Lower lobe of right lung (tissue), 2 donors: ENCODE measurements around the gene RASA1. TPM values are rescaled to one million over a fixed set of nuclear protein-coding genes. Genes with fewer than 3 reads are reported as not detected.
"Not testable (repeated sequence)": the region's sequence is repeated elsewhere in the genome, so short reads cannot be mapped to it uniquely, and the experiment has no call there.

ENCODE experiments used
- ATAC-seq, 2 donors: fragments of 200-7000 bp; cut with Tn5 transposase; one replicate each; pipeline ENCODE4 v1.9.1; 2020 to 2022; ENCODE audit warnings: mild to moderate bottlenecking in 2 of 2, moderate library complexity in 2 of 2
- DNase-seq: peaks from one replicate; pipeline ENCODE4 v3.0.0-alpha.2; 2020
- H3K27ac ChIP-seq: fragments of 200-600 bp; one replicate; pipeline ENCODE4 v1.8.0; 2022
- H3K27me3 ChIP-seq: fragments of 200-600 bp; one replicate; pipeline ENCODE4 v1.8.0; 2022; ENCODE audit warnings: low read depth
- H3K36me3 ChIP-seq: fragments of 200-600 bp; one replicate; pipeline ENCODE4 v1.8.0; 2022; ENCODE audit warnings: mild to moderate bottlenecking
- H3K4me1 ChIP-seq: fragments of 200-600 bp; one replicate; pipeline ENCODE4 v1.8.0; 2022
- H3K4me3 ChIP-seq: fragments of 200-600 bp; one replicate; pipeline ENCODE4 v1.8.0; 2022; ENCODE audit warnings: mild to moderate bottlenecking
- H3K9me3 ChIP-seq: fragments of 200-600 bp; one replicate; pipeline ENCODE4 v1.8.0; 2022
- intact Hi-C: fragments of 100-400 bp; cut with DNase I; formaldehyde crosslinking; loops from one replicate; pipeline ENCODE4 v1.11.0; 2022
- total RNA-seq: library from RNA; stranded (reverse); fragmentation: NEBNext Ultra II Directional; extraction: Animal tissue kit (Norgen Biotek cat#: 25700); gene quantifications from one replicate; pipeline ENCODE4 v1.2.1, GENCODE V29; 2021
- TF ChIP-seq, protein P1 (sequence below): fragments of 200-600 bp; IDR thresholded peaks from one replicate; pipeline ENCODE4 v1.8.0; 2022; ENCODE audit warnings: antibody characterized with exemption, mild to moderate bottlenecking
- donor health status: DM: no; HTN: yes; CAD: no; lungs with severe emphysema.

The RASA1 gene
- total RNA-seq, 1 donor from 2014 or later: 32.6 TPM

DNA sequence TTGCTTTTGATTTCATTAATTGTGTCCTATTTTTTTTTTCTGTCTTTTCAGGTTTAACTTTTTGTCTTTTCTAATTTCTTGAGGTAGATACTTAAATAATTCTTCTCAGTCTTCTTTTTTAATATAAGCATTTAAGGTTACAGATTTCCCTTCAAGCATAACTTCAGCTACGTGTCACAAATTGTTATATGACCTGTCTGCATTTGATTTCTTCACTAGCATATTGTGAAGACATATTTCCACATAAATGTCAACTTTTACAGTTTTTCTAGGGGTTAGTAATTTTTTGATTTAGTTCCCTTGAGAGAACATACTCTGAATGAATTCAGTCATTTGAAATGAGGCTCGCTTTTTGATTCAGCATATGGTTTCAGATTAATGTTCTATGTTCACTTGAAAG lies 35.6 kb downstream of the RASA1 start:
- Histone ChIP-seq H3K27me3 (no peaks in the 10 kb centered on the region), H3K27ac (no peak overlapping the region), H3K9me3 (no peaks in the 10 kb centered on the region), H3K4me1 (peaks cover 12% of the 10 kb centered on the region), H3K36me3 (peaks cover 19% of the 10 kb centered on the region), H3K4me3 (no peak overlapping the region)
- ATAC-seq (no peak), DNase-seq (no peak)
- TF ChIP-seq, protein P1, sequence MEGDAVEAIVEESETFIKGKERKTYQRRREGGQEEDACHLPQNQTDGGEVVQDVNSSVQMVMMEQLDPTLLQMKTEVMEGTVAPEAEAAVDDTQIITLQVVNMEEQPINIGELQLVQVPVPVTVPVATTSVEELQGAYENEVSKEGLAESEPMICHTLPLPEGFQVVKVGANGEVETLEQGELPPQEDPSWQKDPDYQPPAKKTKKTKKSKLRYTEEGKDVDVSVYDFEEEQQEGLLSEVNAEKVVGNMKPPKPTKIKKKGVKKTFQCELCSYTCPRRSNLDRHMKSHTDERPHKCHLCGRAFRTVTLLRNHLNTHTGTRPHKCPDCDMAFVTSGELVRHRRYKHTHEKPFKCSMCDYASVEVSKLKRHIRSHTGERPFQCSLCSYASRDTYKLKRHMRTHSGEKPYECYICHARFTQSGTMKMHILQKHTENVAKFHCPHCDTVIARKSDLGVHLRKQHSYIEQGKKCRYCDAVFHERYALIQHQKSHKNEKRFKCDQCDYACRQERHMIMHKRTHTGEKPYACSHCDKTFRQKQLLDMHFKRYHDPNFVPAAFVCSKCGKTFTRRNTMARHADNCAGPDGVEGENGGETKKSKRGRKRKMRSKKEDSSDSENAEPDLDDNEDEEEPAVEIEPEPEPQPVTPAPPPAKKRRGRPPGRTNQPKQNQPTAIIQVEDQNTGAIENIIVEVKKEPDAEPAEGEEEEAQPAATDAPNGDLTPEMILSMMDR: no peak
- intact Hi-C loops: no loop called here

DNA sequence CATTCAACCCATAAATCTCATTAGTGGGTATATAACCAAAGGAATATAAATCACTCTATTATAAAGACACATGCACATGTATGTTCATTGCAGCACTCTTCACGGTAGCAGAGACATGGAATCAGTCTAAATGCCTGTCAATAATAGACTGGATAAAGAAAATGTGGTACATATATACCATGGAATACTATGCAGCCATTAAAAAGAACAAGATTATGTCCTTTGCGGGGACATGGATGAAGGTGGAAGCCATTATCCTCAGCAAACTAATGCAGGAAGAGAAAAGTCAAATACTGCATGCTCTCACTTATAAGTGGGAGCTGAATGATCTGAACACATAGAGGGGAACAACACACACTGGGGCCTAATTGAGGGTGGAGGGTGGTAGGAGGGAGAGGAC lies 38.4 kb downstream of the RASA1 start:
- H3K4me1 ChIP-seq, H3K27ac ChIP-seq, ATAC-seq: not testable (repeated sequence)

DNA sequence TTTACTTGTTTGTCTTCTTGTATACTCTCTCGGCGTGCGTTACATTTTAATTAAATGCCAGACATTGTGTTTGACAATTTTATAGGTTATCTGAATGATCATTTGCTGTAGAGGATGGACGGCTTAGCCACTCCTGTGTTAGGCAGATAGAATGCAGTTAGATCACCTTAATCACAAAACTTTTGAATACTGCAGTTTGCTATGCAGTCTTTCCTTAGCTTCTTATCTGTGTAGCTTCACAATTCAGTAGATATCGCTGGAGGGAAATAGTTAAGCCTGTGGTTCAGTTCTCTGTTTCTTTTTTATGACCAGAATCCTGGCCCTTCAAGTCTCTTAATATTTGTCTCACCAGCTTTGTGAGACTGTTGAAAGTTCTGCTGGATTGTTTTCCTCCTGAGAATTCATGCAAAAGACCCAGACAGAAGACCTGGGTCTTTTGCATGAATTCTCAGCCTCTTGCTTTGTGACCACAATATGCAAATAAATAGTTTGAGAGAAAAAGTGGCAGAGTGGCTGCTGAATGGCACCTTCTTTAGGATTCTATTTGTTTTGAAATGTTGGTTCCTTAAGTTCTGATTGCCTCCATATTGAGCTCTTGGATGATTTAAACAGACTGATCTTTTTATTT lies 40.2 kb downstream of the RASA1 start:
- no peaks in the 10 kb centered on the region for H3K4me1 ChIP-seq
- H3K27me3 ChIP-seq: no peaks in the 10 kb centered on the region
- H3K9me3 ChIP-seq: no peaks in the 10 kb centered on the region
- intact Hi-C loops: no loop called here
- H3K4me3 ChIP-seq: no peak overlapping the region
- DNase-seq (no peak), ATAC-seq (no peak)
- H3K36me3 ChIP-seq: peaks cover 19% of the 10 kb centered on the region
- H3K27ac ChIP-seq: no peak overlapping the region
- TF ChIP-seq, protein P1: no peak

More for the DNA sequence above, 38.4 kb downstream of the RASA1 start:
- DNase-seq, H3K9me3 ChIP-seq, H3K4me3 ChIP-seq, H3K27me3 ChIP-seq, intact Hi-C loops: not testable (repeated sequence)
- peaks cover 19% of the 10 kb centered on the region for H3K36me3 ChIP-seq

DNA sequence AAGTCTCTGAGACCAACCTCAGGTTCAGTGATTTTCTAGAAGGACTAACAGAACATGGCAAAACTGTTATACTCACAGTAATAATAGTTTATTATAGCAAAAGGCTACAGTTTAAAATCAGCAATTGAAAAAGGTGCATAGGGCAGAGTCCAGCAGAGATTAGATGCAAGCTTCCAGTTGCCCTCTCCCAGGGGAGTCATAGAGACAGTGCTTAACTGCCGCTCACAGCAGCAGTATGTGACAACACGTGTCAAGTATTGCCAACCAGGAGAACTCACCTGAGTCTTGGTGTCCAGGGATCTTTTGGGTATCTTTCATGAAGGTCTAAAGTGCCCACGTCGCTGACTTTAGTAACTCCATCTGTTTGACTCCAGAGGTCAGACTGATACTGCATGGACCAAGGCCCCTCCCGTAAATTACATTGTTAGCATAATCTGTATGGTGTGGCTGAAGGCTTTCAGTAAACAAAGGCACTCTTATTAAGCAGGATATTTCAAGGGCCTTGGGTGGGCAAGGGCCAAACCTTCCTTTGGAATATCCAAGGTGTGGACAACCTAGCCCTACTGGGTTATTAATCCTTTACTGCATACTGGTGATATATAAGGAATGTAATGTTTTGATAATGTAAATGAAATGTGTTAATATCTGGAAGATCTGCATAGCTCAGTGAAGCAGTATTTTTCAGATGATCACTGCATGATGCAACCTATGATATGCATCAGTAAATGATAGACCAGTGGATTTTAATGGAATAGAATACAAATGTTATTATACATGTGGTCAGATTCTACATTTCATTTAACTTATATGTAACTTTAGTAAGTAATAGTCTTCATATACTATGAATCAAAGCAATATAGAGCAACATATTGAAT lies 44.0 kb downstream of the RASA1 start:
- intact Hi-C loops: no loop called here
- H3K27ac ChIP-seq: no peak overlapping the region
- H3K4me3 ChIP-seq: no peak overlapping the region
- H3K27me3 ChIP-seq: no peaks in the 10 kb centered on the region
- peaks cover 9% of the 10 kb centered on the region for H3K4me1 ChIP-seq
- TF ChIP-seq, protein P1: no peak
- H3K36me3 ChIP-seq: no peaks in the 10 kb centered on the region
- no peak for ATAC-seq
- no peaks in the 10 kb centered on the region for H3K9me3 ChIP-seq
- DNase-seq: no peak

DNA sequence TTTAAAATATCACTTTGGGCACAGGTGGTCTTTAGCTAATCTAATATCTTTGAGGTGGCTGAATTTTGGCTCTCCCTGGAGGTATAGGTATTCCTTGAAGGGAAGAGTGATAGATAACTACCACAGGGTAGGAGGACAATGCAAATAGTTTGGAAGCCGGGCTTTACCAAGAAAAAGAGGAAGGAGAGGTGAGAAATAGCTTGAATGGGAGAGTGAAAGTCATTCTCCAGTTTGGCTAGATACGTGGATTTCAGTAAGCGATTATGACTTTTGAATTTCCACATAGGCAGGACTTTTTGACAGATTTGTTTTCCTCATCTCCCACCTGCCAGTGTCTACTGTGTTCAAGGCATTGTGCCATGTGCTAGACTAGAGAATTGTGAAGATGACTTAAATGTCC lies 45.5 kb downstream of the RASA1 start:
- intact Hi-C loops: no loop called here
- Histone ChIP-seq H3K4me1 (peaks cover 9% of the 10 kb centered on the region), H3K36me3 (no peaks in the 10 kb centered on the region), H3K27ac (no peak overlapping the region), H3K27me3 (no peaks in the 10 kb centered on the region), H3K4me3 (no peak overlapping the region), H3K9me3 (no peaks in the 10 kb centered on the region)
- DNase-seq: no peak
- TF ChIP-seq, protein P1: no peak
- ATAC-seq: no peak

DNA sequence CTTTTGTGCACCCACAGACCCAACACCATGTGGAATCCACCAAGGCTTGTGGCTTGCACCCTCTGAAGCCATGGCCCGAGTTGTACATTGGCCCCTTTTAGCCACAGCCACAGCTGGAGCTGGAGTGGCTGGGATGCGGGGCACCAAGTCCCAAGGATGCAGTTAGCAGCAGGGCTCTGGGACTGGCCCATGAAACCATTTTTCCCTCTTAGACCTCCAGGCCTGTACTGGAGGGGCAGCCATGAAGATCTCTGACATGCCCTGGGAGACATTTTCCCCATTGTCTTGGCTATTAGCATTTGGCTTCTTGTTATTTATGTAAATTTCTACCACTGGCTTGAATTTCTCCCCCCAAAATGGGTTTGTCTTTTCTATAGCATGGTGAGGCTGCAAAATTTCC lies 51.8 kb downstream of the RASA1 start:
- Histone ChIP-seq H3K27ac (no peak overlapping the region), H3K4me3 (no peak overlapping the region), H3K4me1 (no peaks in the 10 kb centered on the region), H3K36me3 (no peaks in the 10 kb centered on the region), H3K27me3 (no peaks in the 10 kb centered on the region), H3K9me3 (no peaks in the 10 kb centered on the region)
- ATAC-seq: no peak
- TF ChIP-seq, protein P1: no peak
- intact Hi-C loops: no loop called here
- DNase-seq: no peak
